Measurements from ENCODE around the gene EIF3L. TPM values are rescaled to one million over a fixed set of nuclear protein-coding genes. Genes with fewer than 3 reads are reported as not detected.
A peak's percentile ranks its signal among the peaks of the same experiment; 100 is the strongest.

Gene EIF3L
- total and polyA plus RNA-seq, 8 donors, result 310 to 1,258 (median 1,142) TPM

DNA sequence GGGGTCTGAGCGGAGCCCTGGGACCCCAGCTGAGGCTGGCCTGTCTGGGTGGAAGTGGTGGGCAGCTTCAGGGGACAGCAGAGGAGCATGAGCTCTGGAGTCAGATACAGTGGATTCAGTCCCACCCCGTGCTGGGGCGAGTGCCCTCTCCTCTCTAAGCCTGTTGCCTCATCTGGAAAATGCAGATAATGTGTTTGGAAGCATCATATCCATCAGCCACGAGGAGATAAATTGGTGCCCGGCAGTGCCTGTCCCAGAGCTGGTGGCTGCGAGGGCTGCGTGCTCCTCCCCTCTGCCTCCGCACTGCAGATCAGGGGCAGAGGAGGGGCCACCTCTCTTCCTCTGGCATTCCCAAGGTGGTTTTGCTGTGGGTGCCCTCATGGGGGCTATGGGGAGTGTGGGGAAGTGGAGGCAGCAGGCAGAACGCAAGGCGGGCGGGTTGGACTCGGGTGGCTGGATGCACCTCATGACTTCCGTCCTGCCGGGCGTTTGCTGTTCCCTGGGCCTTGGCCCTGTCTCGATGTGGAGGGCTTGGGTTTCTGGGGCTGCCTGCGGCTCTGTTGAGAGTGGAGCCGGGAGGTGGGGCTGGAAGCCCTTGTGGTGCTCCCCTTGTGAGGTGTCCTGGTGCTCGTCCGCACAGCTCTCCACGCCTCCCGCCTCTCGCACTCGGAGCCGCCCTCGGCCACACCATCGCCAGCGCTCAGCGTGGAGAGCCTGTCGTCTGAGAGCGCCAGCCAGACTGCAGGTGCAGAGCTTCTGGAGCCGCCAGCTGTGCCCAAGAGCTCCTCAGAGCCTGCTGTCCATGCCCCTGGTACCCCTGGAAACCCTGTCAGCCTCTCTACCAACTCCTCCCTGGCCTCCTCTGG lies 77.8 kb downstream of the EIF3L start:
- H3K4me1 ChIP-seq, result peaks cover 9 to 23% of the 10 kb centered on the region in 2 donors
- H3K4me3 ChIP-seq, result no peak overlapping the region
- intact Hi-C loops (cut with DNase I), result no loop called here
- peaks cover 0 to 93% of the 10 kb centered on the region in 2 donors for H3K36me3 ChIP-seq
- ATAC-seq (no peak), DNase-seq (no peak)
- H3K27me3 ChIP-seq, result no peaks in the 10 kb centered on the region
- no peak overlapping the region for H3K27ac ChIP-seq
- no peak for TF ChIP-seq CTCF (IDR thresholded peaks at IDR 0.05)
- no peaks in the 10 kb centered on the region for H3K9me3 ChIP-seq

- intact Hi-C loops (cut with DNase I), result no loop called here
- no peak overlapping the region for H3K27ac ChIP-seq
- H3K4me3 ChIP-seq, result no peak overlapping the region
- TF ChIP-seq CTCF (IDR thresholded peaks at IDR 0.05), result no peak
- no peak for DNase-seq
- no peaks in the 10 kb centered on the region for H3K9me3 ChIP-seq
- ATAC-seq, result no peak
- H3K36me3 ChIP-seq, result peaks cover 0 to 94% of the 10 kb centered on the region in 2 donors
- H3K4me1 ChIP-seq, result peaks cover 13 to 28% of the 10 kb centered on the region in 2 donors
- H3K27me3 ChIP-seq, result no peaks in the 10 kb centered on the region
These were observed 78.4 kb downstream of the EIF3L start for GRCh38 chr22:37927637-37927936.

DNA sequence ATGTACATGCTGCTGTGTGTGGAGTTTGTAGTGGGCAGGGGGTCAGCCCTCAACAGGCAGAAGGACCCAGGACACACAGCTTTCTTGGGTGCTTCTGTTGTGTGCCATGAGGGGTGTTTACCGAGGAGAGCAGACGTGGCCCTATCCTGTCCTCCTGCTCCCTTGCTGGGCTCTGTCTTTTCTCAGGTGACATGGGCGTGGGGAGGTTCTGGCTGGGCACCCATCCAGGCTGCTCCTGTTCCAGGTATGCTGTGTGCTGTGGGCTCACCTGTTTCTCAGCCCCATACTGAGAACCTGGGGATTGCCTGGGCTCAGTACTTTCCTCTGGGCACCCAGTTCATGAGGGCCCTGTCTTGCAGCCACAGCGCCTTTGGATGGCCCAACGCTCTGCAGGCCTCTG lies 80.2 kb downstream of the EIF3L start:
- no peak overlapping the region for H3K4me3 ChIP-seq
- no peaks in the 10 kb centered on the region for H3K9me3 ChIP-seq
- H3K4me1 ChIP-seq, result peaks cover 29 to 46% of the 10 kb centered on the region in 2 donors
- H3K27ac ChIP-seq, result no peak overlapping the region
- H3K27me3 ChIP-seq, result no peaks in the 10 kb centered on the region
- ATAC-seq (no peak), DNase-seq (no peak)
- intact Hi-C loops (cut with DNase I), result no loop called here
- TF ChIP-seq CTCF (IDR thresholded peaks at IDR 0.05), result no peak
- peaks cover 0 to 81% of the 10 kb centered on the region in 2 donors for H3K36me3 ChIP-seq

DNA sequence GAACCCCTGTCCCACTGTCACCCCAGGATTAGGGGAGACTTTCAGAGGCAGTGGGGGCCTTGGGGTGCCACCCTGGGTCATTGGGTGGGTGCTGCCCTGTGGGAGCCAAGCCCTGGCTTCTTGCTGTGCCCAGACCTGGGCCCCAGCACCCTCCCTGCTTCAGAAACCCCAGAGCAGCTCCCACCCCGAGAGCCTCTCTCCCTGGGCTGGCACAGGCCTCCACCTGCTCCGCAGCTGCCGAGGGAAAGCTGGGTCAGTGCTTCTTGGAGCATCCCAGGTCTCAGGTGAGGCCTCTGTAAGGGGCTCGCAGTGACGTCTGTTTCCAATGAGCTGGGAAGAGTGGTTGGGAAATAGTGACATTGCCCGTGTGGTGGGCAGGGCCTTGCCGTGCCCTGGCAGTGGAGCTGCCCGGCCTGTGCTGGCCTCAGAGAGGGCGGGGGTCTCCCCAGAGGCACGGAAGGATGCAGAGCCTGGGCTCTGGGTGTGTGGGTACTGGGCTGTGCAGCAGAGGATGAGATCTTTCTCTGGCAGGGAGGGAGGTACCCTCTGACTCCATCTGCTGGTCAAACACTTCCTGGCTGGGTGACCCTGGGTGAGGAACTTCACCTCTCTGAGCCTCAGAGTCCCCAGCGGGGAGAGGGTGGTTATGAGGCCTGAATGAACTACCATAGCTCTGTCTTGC lies 81.2 kb downstream of the EIF3L start:
- Histone ChIP-seq H3K9me3 (no peaks in the 10 kb centered on the region), H3K4me1 (peaks cover 29 to 49% of the 10 kb centered on the region in 2 donors), H3K36me3 (peaks cover 0 to 71% of the 10 kb centered on the region in 2 donors), H3K27ac (peak overlapping the region in 1 of 2 donors; percentile 37), H3K4me3 (no peak overlapping the region), H3K27me3 (no peaks in the 10 kb centered on the region)
- intact Hi-C loops (cut with DNase I), result no loop called here
- peak in 1 of 2 donors; percentile 36 for TF ChIP-seq CTCF (IDR thresholded peaks at IDR 0.05)
- ATAC-seq (no peak), DNase-seq (no peak)

DNA sequence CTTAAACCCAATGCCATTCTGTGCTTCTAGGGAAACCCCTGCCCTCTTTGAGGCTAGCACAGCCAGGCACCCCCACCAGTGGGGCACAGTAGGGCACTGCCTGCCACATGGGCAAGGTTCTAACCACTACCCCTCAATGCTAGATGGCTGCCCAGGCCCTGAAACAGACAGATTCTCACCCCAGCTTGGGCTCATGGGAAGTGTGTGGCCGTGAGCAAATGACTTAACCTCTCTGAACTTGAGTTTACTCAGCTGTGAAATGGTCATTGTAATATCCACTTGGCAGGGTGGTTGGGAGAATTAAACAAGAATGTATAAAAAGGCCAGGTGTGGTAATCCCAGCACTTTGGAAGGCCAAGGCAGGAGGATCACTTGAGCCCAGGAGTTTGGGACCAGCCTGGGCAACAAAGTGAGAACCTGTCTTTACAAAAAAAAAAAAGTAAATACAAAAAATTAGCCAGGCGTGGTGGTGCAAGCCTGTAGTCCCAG lies 81.8 kb downstream of the EIF3L start:
- intact Hi-C loops (cut with DNase I), result no loop called here
- peak; percentile 8 for ATAC-seq
- H3K36me3 ChIP-seq, result peaks cover 0 to 66% of the 10 kb centered on the region in 2 donors

More for the DNA sequence above, 81.8 kb downstream of the EIF3L start:
- no peak for DNase-seq
- Histone ChIP-seq H3K27ac (peak overlapping the region in 1 of 2 donors; percentile 37), H3K27me3 (no peaks in the 10 kb centered on the region), H3K4me1 (peaks cover 29 to 49% of the 10 kb centered on the region in 2 donors), H3K4me3 (no peak overlapping the region), H3K9me3 (no peaks in the 10 kb centered on the region)
- TF ChIP-seq CTCF (IDR thresholded peaks at IDR 0.05), result no peak
